Measurements from ENCODE around the gene CLDN14.

- TF ChIP-seq CTCF (IDR thresholded peaks at IDR 0.05 in 4 of 5, conservative IDR thresholded peaks at IDR 0.05 in 1 of 5) (no peak), POLR2A (IDR thresholded peaks at IDR 0.05) (no peak)
These were observed 54.6 kb downstream of the CLDN14 start for GRCh38 chr21:36425286-36425685.

Measured in gastrocnemius medialis (tissue), 4 donors.